NAMALWA (cell line): Measurements from ENCODE around the gene YOD1.

Experiments
- DNase-seq: peaks from one replicate; pipeline ENCODE4 v3.0.0-alpha.2; 2015; ENCODE audit warnings: low spot score

Gene YOD1

GRCh38 chr1:207072233-207072632 is 21.2 kb upstream of the YOD1 start:
- no peak for DNase-seq

DNA sequence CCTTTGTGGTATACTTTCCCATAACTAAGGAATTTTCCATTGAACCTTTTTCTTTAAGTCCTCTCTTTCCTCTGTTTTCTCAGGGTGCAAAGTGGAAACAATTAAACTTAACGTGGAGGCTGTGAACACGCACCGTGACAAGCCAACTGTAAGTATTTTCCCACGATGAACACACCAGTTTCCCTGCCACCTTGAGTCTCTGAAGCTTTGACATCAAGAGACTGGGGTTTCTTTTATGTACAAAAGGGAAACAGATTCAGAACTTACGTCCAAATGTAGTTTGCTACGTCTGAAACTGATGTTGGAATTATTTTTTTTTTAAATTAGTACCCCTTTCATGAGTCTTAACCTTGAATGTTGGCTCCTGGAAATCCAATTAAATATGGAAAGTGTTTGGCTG is 20.4 kb upstream of the YOD1 start:
- DNase-seq = no peak

DNA sequence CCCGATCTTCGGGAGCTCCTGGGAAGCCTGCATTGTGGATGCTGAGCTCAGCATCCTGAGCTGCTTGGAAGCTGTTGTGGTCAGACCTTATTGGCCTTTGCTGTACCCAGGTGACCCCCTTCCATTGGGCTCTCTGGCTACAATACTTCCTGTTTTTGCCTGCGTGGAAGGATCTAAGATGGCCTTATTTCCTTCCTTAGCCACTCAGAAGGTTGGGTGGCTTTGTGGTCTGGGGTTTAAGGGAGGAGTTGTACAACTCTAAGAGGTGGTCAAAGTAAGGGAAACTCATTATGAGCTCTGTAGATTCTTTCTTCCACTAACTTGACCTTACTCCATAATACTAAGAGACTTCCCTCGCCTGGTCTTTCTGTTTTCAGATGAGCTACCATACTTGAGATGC is 19.8 kb upstream of the YOD1 start:
- DNase-seq = no peak

DNA sequence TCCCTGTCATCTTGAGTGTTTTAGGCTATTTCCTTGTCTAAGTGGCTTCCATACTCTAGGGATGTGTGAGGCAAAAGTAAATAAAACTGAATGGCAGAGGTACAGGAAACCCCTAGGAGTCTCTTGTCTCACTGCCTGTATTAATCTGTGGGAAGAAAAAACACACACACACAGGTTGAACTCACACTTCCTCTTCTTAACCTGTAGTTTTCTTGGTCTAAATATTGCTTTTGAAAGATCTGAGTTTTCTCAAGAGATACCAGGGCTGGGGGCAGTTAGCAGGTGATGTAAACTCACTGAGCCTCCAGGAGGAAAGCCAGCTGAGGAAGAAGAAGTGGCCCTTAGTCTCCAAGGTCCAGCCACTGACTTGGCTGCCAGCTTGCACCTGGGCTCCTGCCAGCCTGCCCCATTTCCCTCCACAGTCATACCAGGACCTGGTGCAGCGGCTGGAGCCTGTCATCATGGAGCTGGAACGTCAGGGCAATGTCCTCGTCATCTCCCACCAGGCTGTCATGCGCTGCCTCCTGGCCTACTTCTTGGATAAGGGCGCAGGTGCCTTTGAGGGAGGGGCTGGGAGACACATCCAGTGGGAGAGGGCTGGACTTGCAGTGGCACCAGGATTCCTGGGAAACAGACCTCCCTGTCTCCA is 19.0 kb upstream of the YOD1 start:
- DNase-seq = no peak

DNA sequence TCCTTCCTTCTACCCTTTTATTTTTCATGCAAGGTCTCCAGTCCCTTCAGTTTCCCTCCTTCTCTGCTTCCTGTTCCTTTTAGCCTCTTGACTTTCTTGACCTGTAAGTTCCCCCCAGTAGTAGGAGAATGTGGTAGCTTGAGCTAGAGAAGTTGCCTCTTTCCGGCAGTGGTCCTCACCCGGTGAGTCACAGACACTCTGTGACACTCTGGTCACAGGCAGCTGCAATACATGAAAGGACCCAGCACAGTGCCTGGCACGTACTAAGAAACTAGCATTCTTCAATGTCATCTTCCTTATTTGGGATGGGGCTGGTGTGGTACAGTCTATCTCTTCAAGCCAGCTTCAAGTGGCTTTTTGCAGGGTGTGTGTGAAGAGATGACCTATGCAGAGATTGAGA is 18.1 kb upstream of the YOD1 start:
- no peak for DNase-seq

GRCh38 chr1:207067665-207068064 is 16.7 kb upstream of the YOD1 start:
- no peak for DNase-seq

DNA sequence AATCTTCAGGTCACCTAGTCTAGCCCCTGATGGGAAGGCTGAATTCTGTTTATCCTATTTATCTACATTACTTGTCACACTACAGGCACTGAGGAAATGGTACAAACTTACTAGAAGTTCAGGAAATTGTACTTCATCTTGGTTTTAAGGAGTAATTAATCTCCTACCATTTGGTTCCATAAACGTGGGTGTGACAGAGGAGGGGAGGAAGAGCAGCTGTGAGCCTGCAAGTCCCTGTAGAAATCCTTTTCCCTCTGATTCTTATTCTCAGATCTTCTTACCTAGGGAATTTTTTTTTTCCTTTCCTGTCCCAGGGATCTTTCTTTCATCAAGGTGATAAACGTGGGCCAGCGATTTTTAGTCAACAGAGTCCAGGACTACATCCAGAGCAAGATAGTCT is 16.2 kb upstream of the YOD1 start:
- no peak for DNase-seq

DNA sequence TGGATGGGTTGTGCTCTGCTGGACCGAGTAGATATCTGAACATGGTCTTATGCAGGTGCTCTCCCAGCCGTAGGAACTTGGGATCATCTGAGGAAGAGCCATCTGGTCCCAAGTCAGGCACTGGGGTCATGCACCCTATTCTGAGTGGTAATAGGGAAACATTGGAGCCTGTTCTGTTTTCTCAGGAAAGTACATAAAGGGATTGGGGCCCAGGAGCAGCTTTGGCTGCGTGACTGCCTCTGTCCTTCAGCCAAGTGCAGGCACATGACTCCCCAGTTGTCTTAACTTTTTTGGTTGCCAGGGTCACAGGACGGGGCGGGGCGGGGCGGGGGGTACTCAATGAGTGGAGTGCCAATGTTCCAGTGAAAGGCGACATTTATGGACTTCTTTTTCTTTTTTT is 13.6 kb upstream of the YOD1 start:
- DNase-seq = no peak

DNA sequence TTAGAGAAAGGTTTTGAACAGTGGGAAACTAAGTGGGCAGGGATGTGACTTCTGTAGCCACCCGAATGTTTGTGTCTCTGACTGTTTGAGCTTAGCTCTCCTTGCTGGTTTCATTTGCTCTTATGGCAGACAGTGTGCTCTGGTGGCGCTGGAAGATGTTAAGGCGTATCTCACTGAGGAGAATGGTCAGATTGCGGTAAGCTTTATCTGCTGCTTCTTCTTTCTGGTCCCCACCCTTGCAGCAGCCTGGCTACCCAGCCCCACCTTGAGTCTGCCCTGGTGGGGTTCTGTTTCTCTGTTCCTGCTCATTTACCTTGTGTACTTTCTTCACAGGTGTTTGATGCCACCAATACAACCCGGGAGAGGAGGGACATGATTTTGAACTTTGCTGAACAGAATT is 12.0 kb upstream of the YOD1 start:
- no peak for DNase-seq

- no peak for DNase-seq
Observed at GRCh38 chr1:207062058-207062457, 11.1 kb upstream of the YOD1 start.

GRCh38 chr1:207060596-207060995 is 9.6 kb upstream of the YOD1 start:
- no peak for DNase-seq

GRCh38 chr1:207059881-207060280 is 8.9 kb upstream of the YOD1 start:
- DNase-seq = no peak

DNA sequence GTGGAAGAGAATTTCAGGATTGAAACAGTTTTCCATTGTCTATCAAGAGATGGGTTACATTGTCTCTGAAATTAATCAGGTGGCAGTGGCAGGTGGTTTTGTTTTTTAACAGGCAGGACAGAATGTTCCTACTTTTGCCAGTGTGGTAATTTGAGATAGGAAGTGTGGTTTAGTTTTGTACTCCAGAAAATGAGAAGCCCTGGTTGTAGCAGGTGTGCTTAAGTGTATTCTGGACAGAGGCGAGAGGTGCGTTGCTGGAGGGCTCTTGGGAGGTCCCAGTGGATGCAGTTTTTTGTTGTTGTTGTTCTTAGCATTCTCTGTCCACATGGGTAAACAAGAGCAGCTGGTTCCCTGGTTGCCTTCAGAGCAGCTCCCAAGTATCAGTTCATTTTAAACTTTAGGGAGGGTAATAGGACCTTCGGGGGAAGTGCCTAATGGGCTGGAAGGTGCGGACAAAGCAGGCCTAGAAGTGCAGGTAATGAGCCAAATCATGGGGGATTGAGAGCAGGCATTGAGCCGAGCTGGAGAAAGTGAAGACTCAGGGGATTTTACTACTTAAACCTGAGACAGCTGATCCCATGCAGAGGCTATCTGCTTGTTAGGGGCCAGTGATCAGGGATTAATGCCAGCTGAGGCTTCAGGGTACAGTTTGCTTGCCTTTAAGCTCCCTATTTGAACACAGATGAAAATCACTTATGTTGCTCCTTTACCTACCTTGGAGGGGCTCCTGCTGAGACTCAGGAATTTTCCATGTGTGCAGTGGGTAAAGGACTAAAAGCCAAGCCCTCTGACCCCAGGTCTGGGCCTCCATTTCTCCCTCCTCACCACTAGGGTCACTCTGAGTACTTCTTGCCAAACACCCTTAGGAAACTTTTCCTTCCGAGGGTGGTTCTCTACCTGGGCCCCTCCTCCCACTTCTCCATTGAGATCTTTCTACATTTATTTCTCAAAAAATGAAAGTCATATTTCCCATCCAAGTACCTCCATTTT is 8.2 kb upstream of the YOD1 start:
- no peak for DNase-seq

- no peak for DNase-seq
Observed at GRCh38 chr1:207058252-207058651, 7.2 kb upstream of the YOD1 start.

- no peak for DNase-seq
Observed at GRCh38 chr1:207056673-207057072, 5.7 kb upstream of the YOD1 start.

DNA sequence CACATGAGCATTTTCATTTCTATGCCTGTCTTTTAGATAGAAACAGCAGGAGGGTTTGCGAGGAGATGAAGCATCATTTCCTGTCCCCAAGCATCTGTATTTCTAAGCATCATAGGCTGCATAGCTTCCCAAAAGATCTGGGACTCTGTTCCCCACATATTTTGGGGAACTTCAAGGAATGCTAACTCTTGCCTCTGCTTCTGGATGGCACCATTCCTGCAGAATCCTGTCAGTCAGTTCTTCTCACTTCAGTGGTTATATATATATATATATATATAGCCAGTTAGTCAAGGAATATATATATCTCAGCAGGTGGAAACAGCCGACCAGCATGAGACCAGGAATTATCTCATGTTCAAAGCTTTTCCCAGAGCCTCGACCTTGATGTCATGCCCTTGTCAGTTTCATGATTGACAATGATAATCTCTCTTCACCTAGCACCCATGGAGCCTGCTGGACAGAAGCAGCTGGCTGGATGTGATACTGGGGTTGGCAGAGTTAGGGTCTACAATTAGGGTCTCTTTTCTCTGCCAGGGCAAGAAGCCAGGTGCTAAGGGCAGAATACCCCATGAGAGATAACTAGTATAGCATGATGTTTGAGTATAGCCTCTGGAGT is 4.5 kb upstream of the YOD1 start:
- DNase-seq = no peak

DNA sequence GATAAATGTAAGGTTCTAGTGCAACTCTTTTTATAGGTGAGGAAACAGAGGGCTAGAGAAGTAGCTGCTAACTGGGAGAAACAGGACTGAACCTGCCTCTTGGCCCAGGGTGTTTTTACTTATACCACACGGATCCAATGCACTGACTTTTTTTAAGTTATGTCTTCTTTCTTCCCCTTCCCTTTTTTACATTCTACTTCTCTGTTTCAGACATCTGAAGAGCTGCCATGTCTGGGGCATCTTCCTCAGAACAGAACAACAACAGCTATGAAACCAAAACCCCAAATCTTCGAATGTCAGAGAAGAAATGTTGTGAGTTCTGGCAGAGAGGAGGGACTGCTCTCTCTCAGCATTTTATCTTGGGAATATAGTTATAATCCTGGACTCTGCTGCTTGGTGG is 3.5 kb upstream of the YOD1 start:
- DNase-seq = peak; percentile 52

DNA sequence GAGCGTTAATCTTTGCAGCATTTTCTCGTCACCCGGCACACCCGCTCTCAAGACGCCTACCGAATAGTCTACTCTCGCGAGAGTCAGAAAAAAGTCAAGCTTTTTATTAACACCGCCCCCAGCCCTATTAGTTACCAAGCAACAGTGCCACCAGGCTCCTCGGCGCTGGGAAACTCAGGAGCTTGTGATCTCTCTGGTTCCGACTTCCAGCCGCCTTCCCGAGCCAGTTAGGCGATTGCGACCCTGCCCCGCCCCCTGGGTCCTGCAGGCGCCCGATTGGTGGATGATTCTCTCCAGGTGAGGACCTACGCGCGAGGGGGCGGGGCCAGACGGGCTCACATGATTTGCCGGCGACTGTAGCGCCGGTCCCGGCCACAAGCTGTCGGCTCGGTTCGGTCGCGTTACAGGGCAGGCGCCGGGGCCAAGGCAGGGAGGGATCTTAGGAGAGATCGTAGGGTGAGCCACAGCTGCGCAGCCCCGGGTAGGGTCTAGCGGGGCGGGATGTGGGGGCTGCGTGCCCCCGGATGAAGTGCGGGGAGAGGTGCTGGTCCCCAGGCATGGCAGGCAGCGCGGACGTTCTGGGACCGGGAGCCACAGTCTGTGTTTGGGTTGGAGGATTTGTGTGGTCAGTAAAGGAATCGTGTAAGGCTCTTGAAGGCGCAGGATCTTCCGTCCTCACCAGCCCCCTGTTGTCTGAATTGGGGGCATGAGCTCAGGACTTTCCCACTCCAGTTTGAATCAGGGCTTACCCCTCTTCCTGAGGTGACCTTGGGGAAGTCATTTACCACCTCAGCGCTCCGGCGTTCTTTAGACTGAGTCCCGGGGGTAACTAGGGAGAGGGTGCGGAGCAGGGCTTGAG is 2.1 kb upstream of the YOD1 start, which contains the start of gene PFKFB2:
PFKFB2 (plus strand) TSS at position 365 of the 859 bp plus-strand sequence. CDS start 1,443 bp downstream, outside the sequence.
- DNase-seq = peak; percentile 94

DNA sequence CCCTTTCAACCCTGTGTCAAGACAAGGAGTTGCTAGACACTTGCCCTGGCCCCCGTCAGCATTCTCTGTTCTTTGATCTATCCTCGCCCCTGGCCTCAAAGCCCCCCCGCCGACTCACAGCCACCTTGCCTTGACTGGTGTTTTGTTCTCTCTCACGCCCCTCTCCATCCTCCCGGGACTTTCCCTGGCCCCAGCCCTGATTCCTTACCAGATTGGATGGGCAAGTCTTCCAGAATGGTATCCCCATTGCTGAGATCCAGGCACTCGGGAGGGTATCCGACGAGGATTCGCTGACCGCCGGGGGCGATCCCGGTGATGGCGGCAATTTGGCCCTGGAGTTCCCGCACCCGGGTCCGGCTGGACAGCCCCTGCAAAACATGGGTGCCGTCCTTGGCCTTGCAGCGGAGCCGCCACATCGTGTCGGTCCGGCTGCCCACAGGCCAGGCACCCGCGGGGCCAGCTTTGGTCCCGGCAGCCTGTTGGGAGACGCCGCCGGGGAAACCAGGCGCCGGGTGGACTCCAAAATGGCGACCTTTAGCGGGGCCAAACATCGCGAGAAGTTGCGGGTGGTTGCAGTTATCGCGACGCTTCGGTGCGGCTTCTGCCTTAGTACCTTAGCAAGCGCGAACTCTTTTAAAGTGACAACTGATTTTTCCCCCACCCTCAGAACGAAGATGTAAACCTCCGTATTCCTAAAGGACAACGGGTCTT is 373 bp downstream of the YOD1 start:
- peak; percentile 95 for DNase-seq

- DNase-seq = peak; percentile 82
Observed at GRCh38 chr1:207049974-207050391, 1.0 kb downstream of the YOD1 start.

DNA sequence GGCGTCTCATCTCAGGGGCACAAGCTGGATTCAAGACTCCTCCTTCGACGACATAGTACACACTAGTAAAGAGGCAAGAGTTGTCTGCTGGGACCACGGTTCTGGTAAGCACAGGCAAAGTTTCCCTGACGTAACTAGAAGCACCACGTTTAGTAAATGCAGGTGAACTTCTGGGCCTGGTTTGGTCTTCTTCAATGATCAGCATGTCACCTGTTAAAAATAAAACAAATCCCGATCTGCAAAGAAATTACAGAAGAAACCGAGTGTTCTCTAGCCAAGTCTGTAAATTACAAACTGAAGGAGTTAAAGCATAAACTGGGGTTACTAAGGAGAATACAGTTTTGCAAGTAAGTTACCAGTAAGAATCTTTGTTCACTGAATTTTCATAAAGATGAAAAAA is 1.5 kb downstream of the YOD1 start:
- no peak for DNase-seq
